ENCODE data around the gene SLC39A11.

GRCh38 chr17:72816406-72816805 is 276.1 kb downstream of the SLC39A11 start:
- TF ChIP-seq CTCF (IDR thresholded peaks at IDR 0.05) (no peak), POLR2A (IDR thresholded peaks at IDR 0.05) (no peak), POLR2AphosphoS5 (IDR thresholded peaks at IDR 0.05) (no peak), EP300 (IDR thresholded peaks at IDR 0.05) (no peak)

All from upper lobe of left lung (tissue), 4 donors.